ENCODE data around the gene NPB.

NPB gene

GRCh38 chr17:81870131-81870980 is 31.7 kb upstream of the NPB start:
- no peak for DNase-seq

GRCh38 chr17:81870981-81871386 is 31.1 kb upstream of the NPB start, which contains the start of gene ARHGDIA:
TSS of gene ARHGDIA (minus strand) at chr17:81871337. CDS start at chr17:81869930, 1,407 bp downstream.
- DNase-seq = no peak

DNA sequence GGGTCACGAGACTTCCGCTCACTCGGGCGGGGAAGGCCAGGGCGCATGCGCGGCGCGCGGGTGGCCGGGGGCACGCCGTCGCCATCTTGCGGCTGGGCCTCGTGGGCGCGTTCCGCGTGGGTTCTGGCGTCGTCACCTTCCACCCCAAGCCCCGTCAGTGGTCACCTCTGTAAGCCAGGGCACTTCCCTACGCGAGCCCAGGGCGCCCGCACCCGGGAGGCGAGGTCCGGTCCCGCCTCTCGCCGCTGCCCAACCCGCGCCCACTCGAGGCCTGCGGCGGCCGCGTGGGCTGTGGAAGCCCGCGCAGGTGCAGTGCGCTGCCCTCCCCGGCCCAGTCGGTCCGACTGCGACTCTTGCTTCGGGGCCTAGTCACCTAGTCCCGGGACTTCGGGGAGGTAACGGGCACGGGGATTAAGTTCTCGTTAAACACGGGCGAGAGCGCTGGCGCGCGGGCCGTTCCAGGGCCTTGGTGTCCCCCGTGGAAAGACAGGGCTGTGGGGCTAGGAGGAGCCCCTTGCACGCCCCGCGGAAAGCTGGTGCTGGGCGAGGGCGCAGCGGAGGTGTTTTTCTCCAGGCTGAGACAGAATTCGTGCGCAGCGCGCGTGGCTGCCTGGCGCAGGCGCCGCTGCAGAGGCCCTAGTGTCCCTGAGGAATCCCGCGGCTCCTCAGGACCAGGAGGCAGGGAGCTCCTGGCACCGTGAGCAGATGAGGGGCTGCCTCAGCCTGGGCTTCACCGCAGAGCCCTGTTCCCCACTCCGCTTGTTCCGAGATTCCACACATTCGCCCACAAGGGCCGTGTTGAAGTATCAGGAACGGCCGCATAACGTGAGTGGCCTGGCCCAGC is 30.4 kb upstream of the NPB start:
- peak; percentile 91 for DNase-seq

DNA sequence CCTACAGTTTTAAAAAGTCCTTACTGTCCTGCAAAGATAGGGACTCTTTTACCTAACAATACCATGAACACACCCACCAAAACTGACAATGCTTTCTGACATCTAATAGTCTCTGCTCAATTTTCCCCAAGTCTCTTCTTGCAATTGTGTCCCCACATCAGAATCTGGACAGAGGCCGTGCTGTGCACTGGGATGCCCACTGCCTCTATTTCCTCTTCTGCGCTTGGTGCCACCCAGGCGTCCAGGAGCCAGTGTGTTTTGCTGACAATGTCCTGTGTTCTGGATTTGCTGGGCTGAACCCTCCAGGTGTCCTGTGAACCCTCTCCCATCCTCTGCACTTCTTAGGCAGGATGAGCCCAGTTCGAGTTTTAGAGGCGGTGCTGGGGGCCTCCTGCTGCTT is 24.5 kb upstream of the NPB start:
- DNase-seq = no peak

- no peak for DNase-seq
Measured at GRCh38 chr17:81878294-81878693, 23.7 kb upstream of the NPB start.

- DNase-seq = no peak
Measured at GRCh38 chr17:81879121-81879520, 22.9 kb upstream of the NPB start.

GRCh38 chr17:81884520-81884919 is 17.5 kb upstream of the NPB start:
- DNase-seq = no peak

GRCh38 chr17:81884968-81885367 is 17.1 kb upstream of the NPB start:
- DNase-seq = no peak

DNA sequence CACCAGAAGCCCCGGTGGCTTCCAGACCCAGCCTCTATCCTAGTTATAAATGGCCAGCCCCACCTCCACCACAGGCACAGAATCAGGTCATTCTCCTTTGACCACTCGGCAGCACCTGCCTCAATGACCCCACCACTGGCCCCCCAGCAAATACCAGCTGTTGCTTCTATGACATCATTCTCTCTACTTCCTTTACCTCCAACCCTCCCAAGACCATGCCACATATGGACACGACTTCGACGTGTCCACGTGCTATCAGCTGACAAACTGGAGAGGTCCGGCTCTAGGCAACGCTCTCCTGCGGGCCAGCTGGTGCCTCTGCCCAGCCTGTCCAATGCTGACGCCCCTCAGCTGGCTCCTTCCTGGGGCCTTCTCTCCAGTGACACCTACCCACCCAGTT is 16.6 kb upstream of the NPB start:
- DNase-seq = no peak

GRCh38 chr17:81885869-81886548 is 16.0 kb upstream of the NPB start:
- no peak for DNase-seq

- DNase-seq = no peak
Measured at GRCh38 chr17:81888105-81888987, 13.7 kb upstream of the NPB start.

DNA sequence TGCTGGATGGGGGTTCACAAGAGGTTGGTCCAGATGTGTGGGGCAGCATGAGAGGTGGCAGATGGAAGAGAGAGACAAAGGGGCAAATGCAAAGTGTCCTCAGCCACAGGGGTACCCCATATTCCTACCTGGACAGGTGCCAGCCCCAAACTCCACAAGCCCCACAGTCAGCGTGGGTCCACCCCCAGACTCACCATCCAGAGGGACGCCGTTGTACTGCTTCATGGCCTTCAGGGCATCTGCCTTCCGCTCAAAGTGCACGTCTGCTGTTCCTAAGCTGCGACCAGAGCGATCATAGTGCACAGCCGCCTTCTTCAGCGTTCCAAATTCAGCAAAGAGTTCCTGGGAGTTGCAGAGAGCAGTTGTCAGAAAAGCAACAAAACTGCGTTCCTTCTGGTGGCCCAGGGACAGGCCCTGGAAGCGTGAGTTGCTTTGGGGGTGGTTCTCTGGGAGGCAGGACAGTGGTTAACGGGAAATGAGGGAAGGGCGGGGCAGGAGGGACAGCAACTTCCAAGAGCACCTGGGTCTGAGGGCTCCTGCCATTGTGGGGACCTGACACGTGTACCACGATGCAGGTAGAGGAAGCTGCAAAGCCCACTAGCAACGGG is 12.9 kb upstream of the NPB start:
- DNase-seq = no peak

DNA sequence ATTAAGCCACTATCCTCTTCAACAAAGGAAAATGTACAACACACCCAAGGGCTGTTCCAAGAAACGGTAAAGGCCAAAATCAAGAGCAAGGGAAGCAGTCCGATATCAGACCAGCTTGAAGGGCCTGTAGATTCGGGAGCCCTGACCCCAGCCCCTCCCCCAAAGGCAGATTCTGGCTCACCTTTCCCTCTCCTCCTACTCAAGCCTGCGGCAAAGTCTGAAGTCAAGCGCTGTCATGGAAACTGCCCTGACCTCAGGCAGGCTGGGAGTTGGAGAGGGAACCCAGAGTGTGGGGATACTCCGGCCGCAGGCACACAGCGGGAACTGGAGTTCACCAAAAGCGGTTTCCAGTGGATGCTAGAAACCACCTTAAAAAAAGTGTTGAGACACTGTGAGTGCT is 12.4 kb upstream of the NPB start:
- DNase-seq = no peak

- no peak for DNase-seq
Measured at GRCh38 chr17:81890447-81891302, 11.4 kb upstream of the NPB start.

- no peak for DNase-seq
Measured at GRCh38 chr17:81891303-81891552, 10.8 kb upstream of the NPB start.

GRCh38 chr17:81895400-81895799 is 6.6 kb upstream of the NPB start:
- no peak for DNase-seq

DNA sequence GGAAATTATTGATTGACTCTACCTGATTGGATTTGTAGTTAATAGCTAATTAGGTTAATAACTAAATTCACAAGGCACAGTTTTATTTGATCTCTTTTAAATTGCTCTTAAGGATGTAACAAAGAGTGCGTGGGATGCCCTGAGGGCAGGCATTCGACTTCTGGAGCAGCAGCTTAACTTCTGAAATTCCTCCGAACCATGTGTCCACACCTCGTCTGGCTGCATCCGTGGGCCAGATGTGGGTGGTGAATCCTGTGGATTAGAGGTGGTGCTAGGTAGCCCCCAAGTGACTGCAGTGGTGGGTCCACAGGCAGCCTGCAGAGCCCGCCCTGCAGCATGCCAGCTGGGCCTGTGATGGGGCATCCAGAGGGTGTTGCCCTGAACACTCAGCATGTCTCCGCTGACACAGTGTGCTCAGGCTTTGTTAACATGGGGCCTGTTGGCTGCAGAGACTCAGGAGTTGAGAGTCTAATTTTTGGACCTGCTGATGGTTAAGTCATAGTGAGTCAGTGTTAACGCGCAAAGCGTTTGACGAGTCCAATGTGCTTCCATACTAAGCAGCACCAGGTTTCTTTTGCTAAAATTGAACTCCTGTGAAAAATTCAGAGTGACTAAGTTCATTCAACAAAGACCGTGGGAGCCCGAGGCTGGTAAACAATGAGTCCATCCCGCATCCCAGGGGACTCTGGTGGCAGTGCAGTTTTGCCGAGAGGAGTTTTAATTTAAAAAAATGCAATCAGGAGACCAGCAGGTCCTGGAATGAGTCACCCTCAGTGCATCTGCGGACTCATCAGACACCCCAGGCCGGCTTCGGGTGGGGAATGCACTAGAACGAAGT is 3.8 kb upstream of the NPB start:
- DNase-seq = no peak

- no peak for DNase-seq
Measured at GRCh38 chr17:81898885-81899284, 3.2 kb upstream of the NPB start.

DNA sequence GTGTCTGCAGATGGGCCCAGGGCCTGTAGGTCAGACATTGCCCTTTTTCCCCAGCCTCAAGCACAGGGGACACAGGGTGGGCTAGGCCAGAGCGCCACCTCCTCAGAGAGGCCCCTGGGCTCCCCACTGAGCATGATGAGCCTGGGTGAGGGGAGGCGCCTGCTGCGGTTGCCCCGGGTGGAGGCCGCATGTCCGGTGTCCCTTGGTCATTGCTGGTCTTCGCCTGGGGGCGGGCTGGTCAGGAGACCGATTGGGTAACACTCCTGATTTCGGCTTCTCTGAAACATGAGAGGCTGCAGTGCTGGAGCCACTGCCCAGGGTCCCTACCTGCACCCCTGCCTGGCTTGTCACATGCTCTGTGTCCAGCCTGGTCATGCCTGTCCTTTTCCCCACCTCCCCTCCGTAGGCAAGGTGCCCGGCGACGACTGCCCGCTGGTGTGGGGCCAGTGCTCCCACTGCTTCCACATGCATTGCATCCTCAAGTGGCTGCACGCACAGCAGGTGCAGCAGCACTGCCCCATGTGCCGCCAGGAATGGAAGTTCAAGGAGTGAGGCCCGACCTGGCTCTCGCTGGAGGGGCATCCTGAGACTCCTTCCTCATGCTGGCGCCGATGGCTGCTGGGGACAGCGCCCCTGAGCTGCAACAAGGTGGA is 2.4 kb upstream of the NPB start:
- DNase-seq = no peak
